ENCODE results near the gene SIRT5.

Gene SIRT5

GRCh38 chr6:13638626-13639025, 64.2 kb downstream of the SIRT5 start:
- no peak for DNase-seq

GRCh38 chr6:13641315-13641714, 66.9 kb downstream of the SIRT5 start:
- DNase-seq: no peak

- no peak for DNase-seq
Measured at GRCh38 chr6:13643125-13643524, 68.7 kb downstream of the SIRT5 start.

- DNase-seq: no peak
Measured at GRCh38 chr6:13648850-13649249, 74.4 kb downstream of the SIRT5 start.

- DNase-seq: no peak
Measured at GRCh38 chr6:13649393-13649792, 75.0 kb downstream of the SIRT5 start.

- DNase-seq: no peak
Measured at GRCh38 chr6:13653296-13653695, 78.9 kb downstream of the SIRT5 start.

- DNase-seq: no peak
Measured at GRCh38 chr6:13654496-13654895, 80.1 kb downstream of the SIRT5 start.

- DNase-seq: no peak
Measured at GRCh38 chr6:13655700-13656099, 81.3 kb downstream of the SIRT5 start.

GRCh38 chr6:13660273-13660672, 85.9 kb downstream of the SIRT5 start:
- no peak for DNase-seq

GRCh38 chr6:13660893-13661292, 86.5 kb downstream of the SIRT5 start:
- no peak for DNase-seq

- no peak for DNase-seq
Measured at GRCh38 chr6:13661647-13662046, 87.2 kb downstream of the SIRT5 start.

GRCh38 chr6:13662651-13663334, 88.4 kb downstream of the SIRT5 start:
- no peak for DNase-seq

GRCh38 chr6:13663986-13664385, 89.6 kb downstream of the SIRT5 start:
- DNase-seq: no peak
